ENCODE data around the gene LGALS12.
"Not testable (repeated sequence)": the region's sequence is repeated elsewhere in the genome, so short reads cannot be mapped to it uniquely, and the experiment has no call there.

Gene LGALS12

GRCh38 chr11:63534076-63534475 lies 28.2 kb downstream of the LGALS12 start:
- no peak for DNase-seq (ENCODE audit: low spot score)

DNA sequence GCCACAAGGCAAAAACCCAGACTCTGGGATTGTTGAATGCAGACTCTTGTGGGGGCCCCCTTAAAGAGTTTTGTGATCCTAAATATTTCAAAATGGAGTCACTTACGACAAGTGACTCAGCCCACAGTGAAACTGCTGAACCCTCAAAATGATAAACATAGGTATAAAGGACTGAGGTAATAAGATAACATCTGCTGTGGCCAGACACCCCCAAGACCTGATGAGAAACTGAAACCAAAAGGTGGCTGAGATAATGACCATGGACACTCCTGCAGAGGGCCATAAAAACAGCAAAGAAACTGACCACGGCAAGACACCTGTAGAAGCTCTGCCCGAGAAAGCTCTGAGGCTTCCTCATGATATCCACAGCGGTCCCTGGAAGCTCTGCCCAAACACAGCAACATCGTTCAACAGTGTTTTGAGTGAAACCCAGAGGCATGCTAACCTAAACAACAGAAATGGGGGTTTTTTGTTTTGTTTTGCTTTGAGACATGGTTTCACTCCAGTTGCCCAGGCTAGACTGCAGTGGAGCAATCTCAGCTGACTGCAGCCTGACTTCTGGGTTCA lies 29.1 kb downstream of the LGALS12 start:
- no peak for DNase-seq (ENCODE audit: low spot score)

DNA sequence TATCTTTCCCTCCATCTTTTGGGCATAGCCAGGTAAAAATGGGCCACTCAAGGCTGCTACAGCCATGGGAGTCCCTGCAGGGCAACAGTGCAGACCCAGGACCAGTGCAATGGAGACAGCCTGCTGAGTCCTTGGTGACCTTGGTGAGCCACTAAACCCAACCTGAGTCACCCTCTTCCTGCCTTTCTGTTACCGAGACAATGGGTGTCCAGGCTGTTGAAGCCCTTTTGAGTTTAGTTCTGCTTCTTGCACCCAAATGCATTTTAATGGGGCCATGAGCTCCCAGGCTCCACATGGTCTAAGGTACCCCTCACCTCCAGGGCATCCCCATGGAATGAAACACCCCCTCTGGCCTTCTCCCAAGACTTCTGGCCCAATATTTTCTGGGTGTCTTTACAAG lies 29.9 kb downstream of the LGALS12 start:
- DNase-seq (ENCODE audit: low spot score): no peak

DNA sequence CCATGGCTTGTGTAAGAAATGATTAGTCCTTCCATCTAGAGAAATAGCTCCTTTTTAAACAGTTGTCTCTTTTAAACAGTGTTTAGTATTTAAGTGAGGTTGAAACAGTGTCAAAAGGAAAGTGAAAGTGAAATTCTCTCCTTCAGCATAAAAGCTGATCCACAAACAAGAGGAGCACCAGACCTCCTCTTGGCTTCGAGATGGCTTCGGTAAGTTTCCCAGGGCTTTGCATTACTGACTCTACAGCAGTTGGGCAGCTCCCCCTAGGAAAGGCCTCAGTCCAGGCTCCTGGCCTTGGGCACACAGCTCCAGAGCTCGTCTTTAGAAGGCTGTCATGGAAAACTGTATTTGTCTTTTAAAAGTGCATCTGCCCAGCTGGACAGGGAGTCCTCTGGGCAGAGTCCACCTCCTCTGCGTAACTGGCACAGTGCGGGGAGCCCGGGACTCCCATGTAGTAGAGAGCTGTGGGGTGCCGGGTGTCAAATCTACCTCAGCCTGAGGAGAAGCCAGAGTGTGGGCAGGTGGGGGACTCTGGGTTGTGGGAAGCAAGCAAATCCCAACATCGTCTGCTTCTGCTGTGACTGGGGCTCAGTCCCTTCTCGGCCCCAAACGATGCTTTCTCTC lies 30.9 kb downstream of the LGALS12 start, which contains the start of gene PLAAT4:
Gene PLAAT4 (plus strand): TSS at position 140 of the 624 bp plus-strand sequence. CDS start 61 bp downstream, at position 201.
- no peak for DNase-seq (ENCODE audit: low spot score)

GRCh38 chr11:63537293-63538101 lies 31.6 kb downstream of the LGALS12 start:
- no peak for DNase-seq (ENCODE audit: low spot score)

DNA sequence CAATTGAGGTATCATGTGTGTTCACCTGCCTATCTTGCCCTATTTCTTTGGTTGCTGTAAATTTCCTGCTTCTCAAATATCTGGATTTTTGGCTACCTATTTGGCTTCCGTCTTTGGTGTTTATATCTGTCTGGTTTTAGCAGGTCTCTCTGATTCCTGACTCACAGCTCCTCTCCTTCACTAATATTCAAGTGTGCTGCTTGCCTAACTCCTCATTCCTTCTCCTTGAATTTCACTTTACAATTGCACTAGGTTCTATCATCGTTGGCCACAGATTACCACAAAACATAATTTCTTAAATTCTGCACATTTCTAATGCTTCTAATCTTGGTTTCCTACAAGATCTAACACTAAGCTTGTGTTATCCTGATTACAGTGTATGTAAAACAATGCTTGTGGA lies 36.6 kb downstream of the LGALS12 start:
- DNase-seq (ENCODE audit: low spot score): not testable (repeated sequence)

GRCh38 chr11:63543711-63544110 lies 37.8 kb downstream of the LGALS12 start:
- no peak for DNase-seq (ENCODE audit: low spot score)

DNA sequence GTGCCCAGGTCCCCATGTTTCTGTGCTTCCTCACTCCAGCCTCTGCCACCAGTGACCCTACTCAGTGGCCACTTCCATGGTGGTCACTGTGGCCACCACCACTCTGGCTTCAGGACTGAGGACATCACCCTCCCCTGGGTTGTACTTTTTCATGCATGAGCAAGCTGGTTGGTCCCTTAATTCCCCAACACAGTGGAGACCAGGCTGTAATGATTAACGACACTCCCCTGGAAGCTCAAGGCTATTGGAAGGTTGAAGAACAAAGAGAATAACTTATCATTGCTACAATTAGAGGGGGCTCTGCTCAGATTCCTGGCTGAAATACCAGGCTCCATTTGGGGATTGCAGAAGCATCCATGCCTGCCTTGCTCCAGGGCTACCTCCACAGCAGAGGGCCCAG lies 41.2 kb downstream of the LGALS12 start:
- DNase-seq (ENCODE audit: low spot score): no peak

DNA sequence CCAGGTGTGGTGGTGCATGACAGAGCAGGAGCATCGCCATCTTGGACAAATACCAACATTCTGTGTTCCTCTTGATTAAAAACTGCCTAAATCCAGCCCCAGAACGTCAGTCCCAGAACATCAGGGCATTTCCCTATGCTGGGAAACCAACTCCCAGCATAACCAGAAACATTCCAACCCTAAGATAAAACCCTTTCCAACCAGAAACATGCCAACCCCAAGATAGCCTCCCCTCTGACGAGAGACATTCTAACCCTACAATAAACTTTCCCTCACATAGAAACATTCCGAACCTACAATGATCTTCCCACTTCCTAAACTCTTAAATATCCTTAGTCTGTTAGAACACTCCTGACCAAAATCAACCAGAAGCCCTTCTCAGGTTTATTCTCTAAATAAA lies 42.3 kb downstream of the LGALS12 start:
- no peak for DNase-seq (ENCODE audit: low spot score)

- DNase-seq (ENCODE audit: low spot score): no peak
Observed at GRCh38 chr11:63549411-63549810, 43.5 kb downstream of the LGALS12 start.

DNA sequence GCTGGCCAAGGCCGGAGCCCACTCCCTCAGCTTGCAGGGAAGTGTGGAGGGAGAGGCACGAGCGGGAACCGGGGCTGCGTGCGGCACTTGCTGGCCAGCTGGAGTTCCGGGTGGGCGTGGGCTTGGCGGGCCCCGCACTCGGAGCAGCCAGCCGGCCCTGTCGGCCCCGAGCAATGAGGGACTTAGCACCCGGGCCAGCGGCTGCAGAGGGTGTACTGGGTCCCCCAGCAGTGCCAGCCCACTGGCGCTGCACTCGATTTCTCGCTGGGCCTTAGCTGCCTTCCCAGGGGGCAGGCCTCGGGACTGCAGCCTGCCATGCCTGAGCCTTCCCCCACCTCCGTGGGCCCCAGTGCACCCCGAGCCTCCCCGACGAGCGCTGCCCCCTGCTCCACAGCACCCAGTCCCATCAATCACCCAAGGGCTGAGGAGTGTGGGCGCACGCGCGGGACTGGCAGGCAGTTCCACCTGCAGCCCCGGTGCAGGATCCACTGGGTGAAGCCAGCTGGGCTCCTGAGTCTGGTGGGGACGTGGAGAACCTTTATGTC lies 44.3 kb downstream of the LGALS12 start:
- DNase-seq (ENCODE audit: low spot score): not testable (repeated sequence)

DNA sequence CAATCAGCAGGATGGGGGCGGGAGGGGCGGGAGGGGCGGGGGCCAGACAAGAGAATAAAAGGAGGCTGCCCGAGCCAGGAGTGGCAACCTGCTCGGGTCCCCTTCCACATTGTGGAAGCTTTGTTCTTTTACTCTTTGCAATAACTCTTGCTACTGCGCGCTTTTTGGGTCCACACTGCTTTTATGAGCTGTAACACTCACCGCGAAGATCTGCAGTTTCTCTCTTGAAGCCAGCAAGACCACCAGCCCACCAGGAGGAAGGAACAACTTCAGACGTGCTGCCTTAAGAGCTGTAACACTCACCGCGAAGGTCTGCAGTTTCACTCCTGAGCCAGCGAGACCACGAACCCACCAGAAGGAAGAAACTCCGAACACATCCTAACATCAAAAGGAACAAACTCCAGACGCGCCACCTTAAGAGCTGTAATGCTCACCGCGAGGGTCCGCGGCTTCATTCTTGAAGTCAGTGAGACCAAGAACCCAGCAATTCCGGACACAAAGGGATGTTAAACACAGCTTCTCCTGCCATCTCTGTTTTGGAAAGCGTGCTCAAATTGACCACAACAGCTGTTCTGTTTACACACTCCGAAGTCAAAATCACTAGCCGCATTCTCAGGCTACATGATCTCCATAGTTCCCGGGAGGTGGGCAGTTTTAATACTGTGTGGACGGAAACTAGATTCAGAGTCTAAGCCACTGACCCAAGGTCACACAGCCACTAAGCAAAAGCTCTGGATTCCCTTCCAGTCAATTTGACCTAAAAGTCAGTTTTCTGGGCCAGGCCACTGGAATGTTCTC lies 45.4 kb downstream of the LGALS12 start:
- no peak for DNase-seq (ENCODE audit: low spot score)

GRCh38 chr11:63551889-63552266 lies 46.0 kb downstream of the LGALS12 start:
- DNase-seq (ENCODE audit: low spot score): peak; percentile 15

DNA sequence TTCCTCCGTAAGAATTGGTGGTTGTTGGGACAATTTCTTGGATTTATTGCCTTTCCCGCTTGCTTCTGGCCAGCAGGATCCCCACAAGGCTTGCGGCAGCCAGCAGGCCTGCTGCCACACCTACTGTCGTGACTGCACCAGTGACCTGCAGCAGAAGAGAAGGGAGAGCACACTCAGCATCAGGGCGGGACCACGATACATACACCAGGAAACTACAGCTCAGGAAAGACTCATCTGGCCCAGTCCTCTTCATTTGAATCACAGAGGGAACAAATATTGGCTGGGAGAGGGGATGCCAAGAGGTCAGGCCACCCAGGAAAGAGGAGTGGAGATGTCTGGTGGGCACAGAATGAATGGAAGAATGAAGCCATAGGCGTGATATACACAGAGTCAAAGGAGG lies 47.0 kb downstream of the LGALS12 start:
- DNase-seq (ENCODE audit: low spot score): no peak

GRCh38 chr11:63553759-63554158 lies 47.9 kb downstream of the LGALS12 start:
- no peak for DNase-seq (ENCODE audit: low spot score)

DNA sequence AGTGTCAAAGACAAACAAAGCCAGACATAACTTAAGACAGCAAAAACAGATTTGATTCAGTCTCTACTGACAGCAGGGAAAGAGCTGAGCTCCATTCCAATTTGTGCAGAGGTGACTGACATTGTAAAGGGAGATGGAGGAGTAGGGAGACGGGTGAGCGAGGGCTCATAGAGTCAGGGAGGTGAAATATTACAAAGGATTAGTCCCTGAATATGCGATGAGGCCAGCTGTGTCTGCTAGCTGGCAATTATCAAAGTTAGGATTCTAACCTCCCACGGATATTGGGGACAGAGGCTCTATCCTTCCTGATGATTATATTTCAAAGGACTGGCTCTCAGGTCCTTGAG lies 49.0 kb downstream of the LGALS12 start:
- DNase-seq (ENCODE audit: low spot score): no peak

- no peak for DNase-seq (ENCODE audit: low spot score)
Observed at GRCh38 chr11:63556404-63557013, 50.6 kb downstream of the LGALS12 start.

DNA sequence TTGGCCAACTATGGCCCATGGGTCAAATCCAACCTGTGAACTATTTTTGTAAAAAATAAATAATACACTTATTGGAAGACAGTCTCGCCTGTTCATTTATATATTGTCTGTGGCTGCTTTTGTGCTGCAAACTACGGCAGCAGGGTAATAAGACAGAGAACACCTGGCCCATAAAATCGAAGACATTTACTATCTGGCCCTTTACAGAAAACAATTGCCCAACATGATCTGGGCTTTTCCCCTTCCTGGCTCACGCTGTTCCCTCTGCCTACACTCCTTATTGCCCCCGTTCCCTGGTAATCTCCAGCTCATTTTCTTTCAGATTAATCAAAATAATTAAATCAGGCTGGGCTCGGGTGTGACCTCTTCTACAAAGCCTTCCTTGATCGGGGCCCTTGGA lies 51.7 kb downstream of the LGALS12 start:
- DNase-seq (ENCODE audit: low spot score): no peak

DNA sequence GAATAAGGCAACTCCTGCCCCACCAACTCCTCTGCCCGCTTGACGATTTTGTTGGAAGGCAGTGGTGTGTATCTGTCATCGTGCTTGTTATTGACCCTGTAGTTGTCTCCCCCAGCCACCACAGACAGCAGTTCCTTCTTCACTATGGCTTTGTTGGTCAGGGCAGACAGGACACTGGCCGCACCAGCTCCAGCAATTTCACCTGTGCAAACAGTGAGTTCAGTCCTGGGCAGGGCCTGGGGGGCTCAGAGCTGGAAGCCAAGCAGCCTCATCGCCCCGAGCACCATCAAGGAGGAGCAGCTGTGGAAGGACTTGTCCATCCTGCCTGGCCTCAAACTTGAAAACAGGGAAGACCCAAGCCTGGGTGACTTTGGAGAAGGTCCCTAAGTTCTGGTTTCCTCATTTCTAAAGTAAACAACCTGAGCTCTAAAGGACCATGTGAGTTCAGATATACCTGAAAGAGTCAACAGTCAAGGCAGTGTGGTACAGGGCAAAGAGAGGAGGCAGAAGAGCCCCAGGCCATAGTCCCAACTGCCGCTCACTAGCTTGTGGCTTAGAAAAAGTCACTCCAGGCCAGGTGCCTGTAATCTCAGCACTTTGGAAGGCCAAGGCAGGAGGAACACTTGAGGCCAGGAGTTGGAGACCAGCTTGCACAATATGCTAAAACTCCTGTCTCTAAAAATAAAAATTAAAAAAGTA lies 52.7 kb downstream of the LGALS12 start:
- no peak for DNase-seq (ENCODE audit: low spot score)

DNA sequence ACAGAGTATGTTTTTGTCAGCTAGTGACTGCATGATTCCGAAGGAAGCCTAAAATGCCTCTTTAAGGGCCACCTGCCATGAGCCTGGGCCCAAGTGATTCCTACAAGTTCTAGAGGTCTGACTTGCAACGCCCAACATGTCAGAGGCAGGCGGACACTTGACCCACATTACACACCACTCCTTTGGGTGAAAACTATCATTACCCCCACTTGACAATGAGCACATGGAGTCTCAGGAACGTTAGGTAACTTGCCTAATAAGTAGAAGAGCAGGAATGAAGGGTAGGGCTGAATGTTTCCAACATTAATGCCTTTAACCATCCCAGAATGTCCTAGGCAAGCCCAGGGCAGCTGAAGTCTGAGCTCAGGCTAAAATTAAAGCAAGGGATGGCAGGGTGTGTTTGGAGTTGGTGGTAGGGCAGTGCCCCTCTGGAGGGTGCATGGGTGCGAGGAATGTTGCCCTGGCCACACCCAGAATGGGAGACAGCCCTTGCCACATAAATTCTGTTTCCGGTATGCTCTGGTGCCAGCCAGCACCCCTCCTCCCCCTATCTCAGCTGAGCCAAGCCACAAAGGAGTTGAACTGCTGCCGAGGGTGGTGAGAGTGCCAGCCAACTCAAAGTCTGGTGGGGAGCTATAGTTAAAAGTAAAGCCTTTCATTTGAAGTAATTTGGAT lies 54.8 kb downstream of the LGALS12 start:
- DNase-seq (ENCODE audit: low spot score): no peak
